ENCODE results near the gene HS6ST3. TPM values are rescaled to one million over a fixed set of nuclear protein-coding genes. Genes with fewer than 3 reads are reported as not detected.
"Not testable (repeated sequence)": the region's sequence is repeated elsewhere in the genome, so short reads cannot be mapped to it uniquely, and the experiment has no call there.

HS6ST3 gene
- polyA plus RNA-seq = under 1 TPM; 0.12 to 0.25 TPM

DNA sequence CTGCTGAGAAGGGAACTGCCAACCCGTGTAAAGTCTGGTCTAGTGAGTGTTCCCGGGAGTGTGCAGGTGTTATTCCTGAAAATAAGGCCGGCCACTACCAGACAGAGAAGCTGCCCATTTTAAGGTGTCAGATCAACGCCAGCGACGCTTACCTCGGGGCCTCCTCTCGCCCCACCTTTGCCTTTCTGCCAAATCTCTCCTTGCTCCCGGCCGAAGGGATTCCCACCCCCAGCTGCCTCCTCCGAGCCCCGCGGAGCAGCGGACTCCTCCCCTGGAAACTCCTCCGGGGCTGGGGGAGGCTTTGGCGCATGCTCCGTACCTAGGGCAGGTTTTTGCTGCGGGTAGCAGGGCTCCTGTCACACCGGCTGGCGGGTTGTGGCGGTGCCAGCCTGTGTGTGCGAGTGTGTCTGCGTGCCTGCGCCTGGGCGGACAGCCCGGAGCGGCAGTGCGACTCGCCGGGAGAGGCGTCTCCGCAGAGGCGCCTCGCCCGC, at the start of gene HS6ST3:
Gene HS6ST3, plus strand, starts transcription at position 359 of the 491 bp plus-strand sequence.
- no peaks in the 10 kb centered on the region for H3K36me3 ChIP-seq (ENCODE audit: control insufficient read depth in 2 of 2, insufficient read depth in 2 of 2, low read length in 1 of 2)
- no peaks in the 10 kb centered on the region for H3K9me3 ChIP-seq (ENCODE audit: control insufficient read depth in 2 of 2, insufficient read depth in 1 of 2, low read depth in 1 of 2, low read length in 1 of 2)
- 1% methylated on average over 29 to 35 of the region's 35 CpGs for WGBS, 2 donors
- peaks cover 0 to 6% of the 10 kb centered on the region in 2 donors for H3K4me1 ChIP-seq (ENCODE audit: control insufficient read depth in 2 of 2, insufficient read depth in 2 of 2, low read length in 1 of 2)
- H3K4me3 ChIP-seq (ENCODE audit: low read depth in 1 of 2, low read length in 2 of 2) = peak within 1 kb of the TSS; percentile 35 to 66
- H3K27ac ChIP-seq (ENCODE audit: low read depth in 2 of 2, low read length in 1 of 2) = no peak within 1 kb of the TSS
- peaks cover 0 to 13% of the 10 kb centered on the region in 2 donors for H3K27me3 ChIP-seq (ENCODE audit: control insufficient read depth in 1 of 2, insufficient read depth in 2 of 2, low read length in 2 of 2)

- Histone ChIP-seq H3K4me3 (ENCODE audit: low read depth in 1 of 2, low read length in 2 of 2) (no peak overlapping the region), H3K4me1 (ENCODE audit: control insufficient read depth in 2 of 2, insufficient read depth in 2 of 2, low read length in 1 of 2) (peaks cover 0 to 3% of the 10 kb centered on the region in 2 donors), H3K36me3 (ENCODE audit: control insufficient read depth in 2 of 2, insufficient read depth in 2 of 2, low read length in 1 of 2) (no peaks in the 10 kb centered on the region), H3K27me3 (ENCODE audit: control insufficient read depth in 1 of 2, insufficient read depth in 2 of 2, low read length in 2 of 2) (no peaks in the 10 kb centered on the region), H3K27ac (ENCODE audit: low read depth in 2 of 2, low read length in 1 of 2) (no peak overlapping the region), H3K9me3 (ENCODE audit: control insufficient read depth in 2 of 2, insufficient read depth in 1 of 2, low read depth in 1 of 2, low read length in 1 of 2) (no peaks in the 10 kb centered on the region)
- 89 to 94% methylated on average over 4 of the region's 4 CpGs for WGBS, 2 donors
These were observed 48.4 kb upstream of the HS6ST3 start for GRCh38 chr13:96041326-96042110.

DNA sequence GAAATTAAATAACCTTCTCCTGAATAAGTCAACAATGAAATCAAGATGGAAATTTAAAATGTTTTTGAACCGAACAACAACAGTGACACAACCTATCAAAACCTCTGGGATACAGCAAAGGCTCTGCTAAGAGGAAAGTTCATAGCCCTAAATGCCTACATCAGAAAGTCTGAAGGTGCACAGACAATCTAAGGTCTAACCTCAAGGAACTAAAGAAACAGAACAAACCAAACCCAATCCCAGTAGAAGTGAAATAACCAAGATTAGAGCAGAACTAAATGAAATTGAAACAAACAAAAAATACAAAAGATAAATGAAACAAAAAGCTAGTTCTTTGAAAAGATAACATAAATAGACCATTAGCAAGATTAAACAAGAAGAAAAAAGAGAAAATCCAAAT, 45.7 kb upstream of the HS6ST3 start:
- 90 to 94% methylated on average over 1 of the region's 1 CpG for WGBS, 2 donors

GRCh38 chr13:96046449-96047126, 43.3 kb upstream of the HS6ST3 start:
- H3K4me1 ChIP-seq (ENCODE audit: control insufficient read depth in 2 of 2, insufficient read depth in 2 of 2, low read length in 1 of 2); H3K27ac ChIP-seq (ENCODE audit: low read depth in 2 of 2, low read length in 1 of 2); H3K9me3 ChIP-seq (ENCODE audit: control insufficient read depth in 2 of 2, insufficient read depth in 1 of 2, low read depth in 1 of 2, low read length in 1 of 2); H3K4me3 ChIP-seq (ENCODE audit: low read depth in 1 of 2, low read length in 2 of 2); H3K36me3 ChIP-seq (ENCODE audit: control insufficient read depth in 2 of 2, insufficient read depth in 2 of 2, low read length in 1 of 2); H3K27me3 ChIP-seq (ENCODE audit: control insufficient read depth in 1 of 2, insufficient read depth in 2 of 2, low read length in 2 of 2): not testable (repeated sequence)
- WGBS, 2 donors = 96 to 98% methylated on average over 16 of the region's 16 CpGs

More for the DNA sequence above, 45.7 kb upstream of the HS6ST3 start:
- Histone ChIP-seq H3K27me3 (ENCODE audit: control insufficient read depth in 1 of 2, insufficient read depth in 2 of 2, low read length in 2 of 2) (no peaks in the 10 kb centered on the region), H3K4me3 (ENCODE audit: low read depth in 1 of 2, low read length in 2 of 2) (no peak overlapping the region), H3K27ac (ENCODE audit: low read depth in 2 of 2, low read length in 1 of 2) (no peak overlapping the region), H3K4me1 (ENCODE audit: control insufficient read depth in 2 of 2, insufficient read depth in 2 of 2, low read length in 1 of 2) (peaks cover 0 to 3% of the 10 kb centered on the region in 2 donors), H3K9me3 (ENCODE audit: control insufficient read depth in 2 of 2, insufficient read depth in 1 of 2, low read depth in 1 of 2, low read length in 1 of 2) (no peaks in the 10 kb centered on the region), H3K36me3 (ENCODE audit: control insufficient read depth in 2 of 2, insufficient read depth in 2 of 2, low read length in 1 of 2) (no peaks in the 10 kb centered on the region)

DNA sequence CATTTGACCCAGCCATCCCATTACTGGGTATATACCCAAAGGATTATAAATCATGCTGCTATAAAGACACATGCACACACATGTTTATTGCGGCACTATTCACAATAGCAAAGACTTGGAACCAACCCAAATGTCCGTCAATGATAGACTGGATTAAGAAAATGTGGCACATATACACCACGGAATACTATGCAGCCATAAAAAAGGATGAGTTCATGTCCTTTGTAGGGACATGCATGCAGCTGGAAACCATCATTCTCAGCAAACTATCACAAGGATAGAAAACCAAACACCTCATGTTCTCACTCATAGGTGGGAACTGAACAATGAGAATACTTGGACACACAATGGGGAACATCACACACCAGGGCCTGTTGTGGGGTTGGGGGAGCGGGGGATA, 39.0 kb upstream of the HS6ST3 start:
- not testable (repeated sequence) for H3K27me3 ChIP-seq (ENCODE audit: control insufficient read depth in 1 of 2, insufficient read depth in 2 of 2, low read length in 2 of 2); H3K27ac ChIP-seq (ENCODE audit: low read depth in 2 of 2, low read length in 1 of 2); H3K36me3 ChIP-seq (ENCODE audit: control insufficient read depth in 2 of 2, insufficient read depth in 2 of 2, low read length in 1 of 2); H3K4me1 ChIP-seq (ENCODE audit: control insufficient read depth in 2 of 2, insufficient read depth in 2 of 2, low read length in 1 of 2); H3K4me3 ChIP-seq (ENCODE audit: low read depth in 1 of 2, low read length in 2 of 2); H3K9me3 ChIP-seq (ENCODE audit: control insufficient read depth in 2 of 2, insufficient read depth in 1 of 2, low read depth in 1 of 2, low read length in 1 of 2)
- 89 to 94% methylated on average over 2 of the region's 4 CpGs for whole genome bisulfite sequencing, 2 donors

- H3K9me3 ChIP-seq (ENCODE audit: control insufficient read depth in 2 of 2, insufficient read depth in 1 of 2, low read depth in 1 of 2, low read length in 1 of 2); H3K27ac ChIP-seq (ENCODE audit: low read depth in 2 of 2, low read length in 1 of 2); H3K4me1 ChIP-seq (ENCODE audit: control insufficient read depth in 2 of 2, insufficient read depth in 2 of 2, low read length in 1 of 2); H3K4me3 ChIP-seq (ENCODE audit: low read depth in 1 of 2, low read length in 2 of 2); H3K36me3 ChIP-seq (ENCODE audit: control insufficient read depth in 2 of 2, insufficient read depth in 2 of 2, low read length in 1 of 2); H3K27me3 ChIP-seq (ENCODE audit: control insufficient read depth in 1 of 2, insufficient read depth in 2 of 2, low read length in 2 of 2): not testable (repeated sequence)
- WGBS, 2 donors = 96% methylated on average over 5 of the region's 5 CpGs
These were observed 38.4 kb upstream of the HS6ST3 start for GRCh38 chr13:96051491-96051890.

GRCh38 chr13:96051946-96052345, 38.0 kb upstream of the HS6ST3 start:
- not testable (repeated sequence) for H3K27ac ChIP-seq (ENCODE audit: low read depth in 2 of 2, low read length in 1 of 2); H3K4me3 ChIP-seq (ENCODE audit: low read depth in 1 of 2, low read length in 2 of 2)
- WGBS, 2 donors = 88% methylated on average over 3 of the region's 3 CpGs

DNA sequence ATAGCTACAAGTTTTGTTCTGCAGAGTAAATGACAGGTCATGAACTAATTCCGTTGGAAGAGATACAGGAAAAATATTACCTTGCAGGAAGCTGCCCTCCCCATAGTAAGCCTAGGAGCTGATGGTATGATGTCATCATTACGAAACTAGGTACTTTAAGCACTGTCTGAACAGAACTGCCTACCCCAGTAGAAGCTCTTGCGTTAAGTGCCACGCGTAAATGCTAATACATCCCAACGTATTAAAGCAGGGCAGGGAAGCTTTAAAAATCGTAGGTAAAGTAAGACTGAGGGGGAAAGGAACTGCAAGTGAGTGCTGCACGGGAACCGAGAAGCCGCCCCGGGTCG, 37.3 kb upstream of the HS6ST3 start:
- 1 to 4% methylated on average over 12 of the region's 12 CpGs for WGBS, 2 donors
- Histone ChIP-seq H3K9me3 (ENCODE audit: control insufficient read depth in 2 of 2, insufficient read depth in 1 of 2, low read depth in 1 of 2, low read length in 1 of 2) (no peaks in the 10 kb centered on the region), H3K27me3 (ENCODE audit: control insufficient read depth in 1 of 2, insufficient read depth in 2 of 2, low read length in 2 of 2) (no peaks in the 10 kb centered on the region), H3K27ac (ENCODE audit: low read depth in 2 of 2, low read length in 1 of 2) (peak overlapping the region; percentile 80 to 83), H3K4me1 (ENCODE audit: control insufficient read depth in 2 of 2, insufficient read depth in 2 of 2, low read length in 1 of 2) (no peaks in the 10 kb centered on the region), H3K4me3 (ENCODE audit: low read depth in 1 of 2, low read length in 2 of 2) (peak overlapping the region; percentile 77 to 87), H3K36me3 (ENCODE audit: control insufficient read depth in 2 of 2, insufficient read depth in 2 of 2, low read length in 1 of 2) (no peaks in the 10 kb centered on the region)

More at GRCh38 chr13:96051946-96052345, 38.0 kb upstream of the HS6ST3 start:
- not testable (repeated sequence) for H3K27me3 ChIP-seq (ENCODE audit: control insufficient read depth in 1 of 2, insufficient read depth in 2 of 2, low read length in 2 of 2); H3K36me3 ChIP-seq (ENCODE audit: control insufficient read depth in 2 of 2, insufficient read depth in 2 of 2, low read length in 1 of 2); H3K4me1 ChIP-seq (ENCODE audit: control insufficient read depth in 2 of 2, insufficient read depth in 2 of 2, low read length in 1 of 2); H3K9me3 ChIP-seq (ENCODE audit: control insufficient read depth in 2 of 2, insufficient read depth in 1 of 2, low read depth in 1 of 2, low read length in 1 of 2)

GRCh38 chr13:96053003-96053703, 36.8 kb upstream of the HS6ST3 start, which contains the start of gene UGGT2:
UGGT2 (minus strand) TSS chr13:96053401; CDS start chr13:96053312, 89 bp downstream.
- Histone ChIP-seq H3K27me3 (ENCODE audit: control insufficient read depth in 1 of 2, insufficient read depth in 2 of 2, low read length in 2 of 2) (no peaks in the 10 kb centered on the region), H3K4me3 (ENCODE audit: low read depth in 1 of 2, low read length in 2 of 2) (peak within 1 kb of the TSS; percentile 77 to 87), H3K36me3 (ENCODE audit: control insufficient read depth in 2 of 2, insufficient read depth in 2 of 2, low read length in 1 of 2) (no peaks in the 10 kb centered on the region), H3K27ac (ENCODE audit: low read depth in 2 of 2, low read length in 1 of 2) (peak within 1 kb of the TSS; percentile 80 to 83), H3K4me1 (ENCODE audit: control insufficient read depth in 2 of 2, insufficient read depth in 2 of 2, low read length in 1 of 2) (no peaks in the 10 kb centered on the region), H3K9me3 (ENCODE audit: control insufficient read depth in 2 of 2, insufficient read depth in 1 of 2, low read depth in 1 of 2, low read length in 1 of 2) (no peaks in the 10 kb centered on the region)
- WGBS, 2 donors = 1 to 3% methylated on average over 70 to 77 of the region's 77 CpGs

All from esophagus (tissue), 2 donors.